Measurements from ENCODE around the gene JSRP1.

JSRP1 gene

GRCh38 chr19:2224754-2225349 lies 31.4 kb downstream of the JSRP1 start:
- H3K4me2 ChIP-seq (ENCODE audit: low read length) = no peak overlapping the region
- no peak for TF ChIP-seq CTCF (IDR thresholded peaks at IDR 0.05; ENCODE audit: low read length)
- TF ChIP-seq EZH2 (IDR thresholded peaks at IDR 0.05; ENCODE audit: borderline replicate concordance, low read length) = no peak
- H3K9me2 ChIP-seq (ENCODE audit: low read depth, low read length) = no peaks in the 10 kb centered on the region

GRCh38 chr19:2223959-2224358 lies 32.3 kb downstream of the JSRP1 start:
- Histone ChIP-seq H4K20me1 (ENCODE audit: insufficient read depth, low read length) (no peaks in the 10 kb centered on the region), H3K9me2 (ENCODE audit: low read depth, low read length) (no peaks in the 10 kb centered on the region), H3F3A (ENCODE audit: insufficient read depth, low read length) (no peaks in the 10 kb centered on the region), H3K9me3 (ENCODE audit: low read length) (no peaks in the 10 kb centered on the region), H3K4me2 (ENCODE audit: low read length) (no peak overlapping the region; the same call in 1 of the 2 replicates), H3K27ac (ENCODE audit: low read depth, low read length, poor library complexity, severe bottlenecking) (peak overlapping the region; percentile 64), H2AFZ (ENCODE audit: low read length) (no peak overlapping the region), H3K9ac (ENCODE audit: low read length) (no peak overlapping the region), H3K27me3 (ENCODE audit: insufficient read depth, low read length) (no peaks in the 10 kb centered on the region), H3K4me3 (ENCODE audit: low read depth, low read length, poor library complexity, severe bottlenecking) (no peak overlapping the region), H3K4me1 (ENCODE audit: insufficient read depth, low read length, severe bottlenecking) (peaks cover 77% of the 10 kb centered on the region), H3K79me2 (ENCODE audit: insufficient read depth, low read length) (no peaks in the 10 kb centered on the region), H3K36me3 (ENCODE audit: insufficient read depth, low read length) (peaks cover 40% of the 10 kb centered on the region)
- TF ChIP-seq CTCF (IDR thresholded peaks at IDR 0.05; ENCODE audit: low read length) (no peak), EZH2 (IDR thresholded peaks at IDR 0.05; ENCODE audit: borderline replicate concordance, low read length) (no peak)

More at GRCh38 chr19:2224754-2225349, 31.4 kb downstream of the JSRP1 start:
- H3F3A ChIP-seq (ENCODE audit: insufficient read depth, low read length) = no peaks in the 10 kb centered on the region
- no peak overlapping the region for H3K4me3 ChIP-seq (ENCODE audit: low read depth, low read length, poor library complexity, severe bottlenecking)
- peak overlapping the region; percentile 64 for H3K27ac ChIP-seq (ENCODE audit: low read depth, low read length, poor library complexity, severe bottlenecking)
- H3K4me1 ChIP-seq (ENCODE audit: insufficient read depth, low read length, severe bottlenecking) = peaks cover 77% of the 10 kb centered on the region
- no peaks in the 10 kb centered on the region for H4K20me1 ChIP-seq (ENCODE audit: insufficient read depth, low read length)
- H3K9ac ChIP-seq (ENCODE audit: low read length) = no peak overlapping the region
- H3K27me3 ChIP-seq (ENCODE audit: insufficient read depth, low read length) = no peaks in the 10 kb centered on the region
- H3K9me3 ChIP-seq (ENCODE audit: low read length) = no peaks in the 10 kb centered on the region
- peaks cover 40% of the 10 kb centered on the region for H3K36me3 ChIP-seq (ENCODE audit: insufficient read depth, low read length)
- no peaks in the 10 kb centered on the region for H3K79me2 ChIP-seq (ENCODE audit: insufficient read depth, low read length)
- H2AFZ ChIP-seq (ENCODE audit: low read length) = no peak overlapping the region

- Histone ChIP-seq H3K4me2 (ENCODE audit: low read length) (no peak overlapping the region), H3K4me3 (ENCODE audit: low read depth, low read length, poor library complexity, severe bottlenecking) (no peak overlapping the region)
- TF ChIP-seq CTCF (IDR thresholded peaks at IDR 0.05; ENCODE audit: low read length) (no peak), EZH2 (IDR thresholded peaks at IDR 0.05; ENCODE audit: borderline replicate concordance, low read length) (no peak)
These were observed 32.8 kb downstream of the JSRP1 start for GRCh38 chr19:2223391-2223790.

More at GRCh38 chr19:2223391-2223790, 32.8 kb downstream of the JSRP1 start:
- Histone ChIP-seq H3K9me2 (ENCODE audit: low read depth, low read length) (no peaks in the 10 kb centered on the region), H3K27me3 (ENCODE audit: insufficient read depth, low read length) (no peaks in the 10 kb centered on the region), H3K9me3 (ENCODE audit: low read length) (no peaks in the 10 kb centered on the region), H3K9ac (ENCODE audit: low read length) (no peak overlapping the region), H3K27ac (ENCODE audit: low read depth, low read length, poor library complexity, severe bottlenecking) (peak overlapping the region; percentile 64), H2AFZ (ENCODE audit: low read length) (no peak overlapping the region), H3F3A (ENCODE audit: insufficient read depth, low read length) (no peaks in the 10 kb centered on the region), H3K36me3 (ENCODE audit: insufficient read depth, low read length) (peaks cover 37% of the 10 kb centered on the region), H3K79me2 (ENCODE audit: insufficient read depth, low read length) (no peaks in the 10 kb centered on the region), H4K20me1 (ENCODE audit: insufficient read depth, low read length) (no peaks in the 10 kb centered on the region), H3K4me1 (ENCODE audit: insufficient read depth, low read length, severe bottlenecking) (peaks cover 72% of the 10 kb centered on the region)

Data from OCI-LY1 (cell line).